Smooth muscle cell (in vitro differentiated cells): Measurements from ENCODE around the gene SHISAL1. TPM values are rescaled to one million over a fixed set of nuclear protein-coding genes. Genes with fewer than 3 reads are reported as not detected.

Experiments
- DNase-seq: peaks from one replicate; lab custom pipeline; 2025; ENCODE audit not compliant: unreplicated experiment; lab: John Stamatoyannopoulos, UW
- H2AFZ ChIP-seq: fragments of 200-600 bp; sonication (generic); 2 replicates; pipeline ENCODE4 v1.6.0; 2016; ENCODE audit warnings: antibody characterized with exemption, low read depth, mild to moderate bottlenecking
- H3F3A ChIP-seq: fragments of 200-600 bp; sonication (generic); 2 replicates; pipeline ENCODE4 v1.6.0; 2017; ENCODE audit warnings: antibody characterized with exemption, low read depth
- H3K27ac ChIP-seq: fragments of 200-600 bp; sonication (generic); 2 replicates; pipeline ENCODE4 v1.5.1; 2016; ENCODE audit warnings: low read depth, mild to moderate bottlenecking
- H3K27me3 ChIP-seq: fragments of 200-600 bp; sonication (generic); 2 replicates; pipeline ENCODE4 v1.6.1; 2016; ENCODE audit warnings: low read depth, mild to moderate bottlenecking
- H3K36me3 ChIP-seq: fragments of 200-600 bp; sonication (generic); 2 replicates; pipeline ENCODE4 v1.5.1; 2016; ENCODE audit warnings: low read depth
- H3K4me1 ChIP-seq: fragments of 200-600 bp; sonication (generic); 2 replicates; pipeline ENCODE4 v1.5.1; 2016; ENCODE audit warnings: low read depth
- H3K4me2 ChIP-seq: fragments of 200-600 bp; sonication (generic); 2 replicates; pipeline ENCODE4 v1.6.0; 2016; ENCODE audit warnings: mild to moderate bottlenecking
- H3K4me3 ChIP-seq: fragments of 200-600 bp; sonication (generic); 2 replicates; pipeline ENCODE4 v1.5.1; 2016; ENCODE audit warnings: mild to moderate bottlenecking
- H3K79me2 ChIP-seq: fragments of 200-600 bp; sonication (generic); 2 replicates; pipeline ENCODE4 v1.6.0; 2016; ENCODE audit warnings: low read depth, mild to moderate bottlenecking
- H3K9ac ChIP-seq: fragments of 200-600 bp; sonication (generic); 2 replicates; pipeline ENCODE4 v1.6.0; 2016; ENCODE audit warnings: low read depth
- H3K9me3 ChIP-seq: fragments of 200-600 bp; sonication (generic); replicated peaks from 2 replicates; pipeline ENCODE4 v1.5.1; 2016; ENCODE audit warnings: low read depth
- H4K20me1 ChIP-seq: fragments of 200-600 bp; sonication (generic); 2 replicates; pipeline ENCODE4 v1.6.0; 2016; ENCODE audit warnings: low read depth
- CTCF ChIP-seq: fragments of 200-600 bp; sonication (generic); IDR thresholded peaks from 2 replicates; pipeline ENCODE4 v1.5.1; 2017; ENCODE audit warnings: borderline replicate concordance, mild to moderate bottlenecking, antibody characterized with exemption; ENCODE audit not compliant: insufficient read depth, poor library complexity, severe bottlenecking
- WGBS: methylation state at CpG from one replicate; pipeline ENCODE4 v1.1.7; 2016; ENCODE audit warnings: low lambda C conversion rate; 5-methylcytosine and 5-hydroxymethylcytosine counted together
- polyA plus RNA-seq: library from polyadenylated mRNA; unstranded; fragments of >200 nt; fragmentation: Nextera tagmentation; extraction: Ambion mirVana; gene quantifications from 2 replicates; pipeline ENCODE4 v1.2.1, GENCODE V29; 2016
- total RNA-seq: library from RNA; depleted of rRNA; stranded (reverse); fragments of >200 nt; gene quantifications from 2 replicates; pipeline ENCODE4 v1.2.3, GENCODE V29; 2014

The SHISAL1 gene
- total and polyA plus RNA-seq, 2 experiments from 2014 or later: 0.78 to 1.9 TPM

DNA sequence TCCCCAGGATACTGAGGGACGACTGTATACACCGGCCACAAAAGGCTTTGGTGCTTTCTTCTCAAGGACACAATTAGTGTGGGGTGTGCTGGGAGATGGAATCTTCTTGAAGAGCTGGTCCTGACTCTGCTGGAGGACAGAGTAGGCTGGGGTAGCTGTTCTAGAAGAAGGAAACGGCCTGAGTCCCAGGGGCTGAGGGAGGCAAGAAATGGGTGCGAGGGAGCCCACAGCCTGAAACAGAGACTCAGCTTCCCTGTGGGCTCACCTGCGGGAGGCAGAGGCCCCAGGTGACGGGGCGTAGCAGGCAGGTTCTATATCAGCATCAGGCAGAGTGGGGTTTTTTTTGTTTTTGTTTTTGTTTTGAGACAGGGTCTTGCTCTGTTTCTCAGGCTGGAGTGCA, 95.4 kb downstream of the SHISAL1 start:
- Histone ChIP-seq H2AFZ (no peak overlapping the region), H3K27ac (no peak overlapping the region), H3K4me1 (no peaks in the 10 kb centered on the region), H3K27me3 (no peaks in the 10 kb centered on the region), H3K36me3 (no peaks in the 10 kb centered on the region), H3K4me3 (no peak overlapping the region), H3K9me3 (no peaks in the 10 kb centered on the region), H3F3A (no peaks in the 10 kb centered on the region), H3K4me2 (no peak overlapping the region), H4K20me1 (no peaks in the 10 kb centered on the region), H3K9ac (no peak overlapping the region), H3K79me2 (no peaks in the 10 kb centered on the region)
- TF ChIP-seq CTCF: no peak
- WGBS: 91% methylated on average over 7 of the region's 7 CpGs
- DNase-seq: no peak

DNA sequence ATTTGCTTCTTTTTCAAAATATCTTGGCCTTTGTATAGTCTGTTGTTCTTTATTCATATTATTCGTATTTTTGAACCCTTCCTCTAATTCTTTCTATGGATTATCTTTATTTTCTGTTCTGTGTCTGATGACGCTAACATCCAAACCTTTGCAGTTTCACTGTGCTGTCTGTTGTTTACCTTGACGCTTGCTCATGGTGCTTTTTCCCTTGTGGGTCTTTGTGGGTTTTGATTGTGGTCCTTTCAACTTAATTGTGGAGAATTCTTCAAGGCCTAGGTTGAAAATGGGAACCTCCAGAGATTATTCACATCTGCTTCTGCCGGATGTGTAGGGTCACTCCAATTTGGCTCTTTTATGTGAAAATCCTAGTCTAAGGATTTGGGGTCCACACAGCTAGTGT, 97.5 kb downstream of the SHISAL1 start:
- Histone ChIP-seq H3K79me2 (no peaks in the 10 kb centered on the region), H4K20me1 (no peaks in the 10 kb centered on the region), H3K27me3 (no peaks in the 10 kb centered on the region), H3K9ac (no peak overlapping the region), H3K4me1 (no peaks in the 10 kb centered on the region), H3K4me3 (no peak overlapping the region), H3F3A (peaks cover 6% of the 10 kb centered on the region), H3K27ac (no peak overlapping the region), H2AFZ (no peak overlapping the region), H3K36me3 (no peaks in the 10 kb centered on the region), H3K9me3 (no peaks in the 10 kb centered on the region), H3K4me2 (no peak overlapping the region)
- DNase-seq: no peak
- no peak for TF ChIP-seq CTCF
- WGBS: 90% methylated on average over 4 of the region's 4 CpGs

DNA sequence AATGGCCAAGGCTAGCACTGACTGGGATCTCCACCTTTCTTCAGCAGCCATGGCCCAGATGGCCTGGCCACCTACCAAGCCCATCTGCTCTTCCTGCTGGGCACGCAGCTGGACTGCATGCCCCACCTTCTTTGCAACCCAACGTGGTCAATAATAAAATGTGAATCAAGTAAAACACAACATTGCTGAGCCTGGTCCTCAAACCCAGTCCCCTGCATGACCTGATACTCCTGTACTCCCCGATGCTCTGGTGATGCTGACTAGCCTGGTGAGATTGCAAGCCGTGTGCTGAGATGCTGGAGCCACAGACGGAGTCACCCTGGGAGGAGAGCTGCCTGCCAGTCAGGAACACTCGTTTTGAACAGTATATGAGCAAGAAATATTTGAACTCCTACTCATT, 98.0 kb downstream of the SHISAL1 start:
- whole genome bisulfite sequencing: 88% methylated on average over 6 of the region's 6 CpGs
- H3K9ac ChIP-seq: no peak overlapping the region
- H3F3A ChIP-seq: peaks cover 6% of the 10 kb centered on the region
- H3K4me3 ChIP-seq: no peak overlapping the region
- no peak for TF ChIP-seq CTCF
- H3K27ac ChIP-seq: no peak overlapping the region
- no peaks in the 10 kb centered on the region for H3K9me3 ChIP-seq
- H4K20me1 ChIP-seq: no peaks in the 10 kb centered on the region
- no peak overlapping the region for H2AFZ ChIP-seq
- no peaks in the 10 kb centered on the region for H3K27me3 ChIP-seq
- H3K79me2 ChIP-seq: no peaks in the 10 kb centered on the region
- no peak overlapping the region for H3K4me2 ChIP-seq
- DNase-seq: no peak
- H3K4me1 ChIP-seq: no peaks in the 10 kb centered on the region
- H3K36me3 ChIP-seq: no peaks in the 10 kb centered on the region

GRCh38 chr22:44214187-44214586, 98.6 kb downstream of the SHISAL1 start:
- H4K20me1 ChIP-seq: no peaks in the 10 kb centered on the region
- no peak for TF ChIP-seq CTCF
- H3K27ac ChIP-seq: no peak overlapping the region
- no peak overlapping the region for H3K9ac ChIP-seq
- H3F3A ChIP-seq: peaks cover 6% of the 10 kb centered on the region
- H3K79me2 ChIP-seq: no peaks in the 10 kb centered on the region
- H3K4me1 ChIP-seq: no peaks in the 10 kb centered on the region
- H2AFZ ChIP-seq: no peak overlapping the region
- no peaks in the 10 kb centered on the region for H3K27me3 ChIP-seq
- 91% methylated on average over 3 of the region's 3 CpGs for WGBS
- no peak overlapping the region for H3K4me3 ChIP-seq
- H3K9me3 ChIP-seq: no peaks in the 10 kb centered on the region
- no peaks in the 10 kb centered on the region for H3K36me3 ChIP-seq
- DNase-seq: no peak
- H3K4me2 ChIP-seq: no peak overlapping the region
